SIG-M5 treated with dmso at 0.1 percent for 504 hours (cell line): ENCODE data around the gene WFDC11.
A peak's percentile ranks its signal among the peaks of the same experiment; 100 is the strongest.

Experiments
- DNase-seq: peaks from one replicate; lab custom pipeline; 2025; ENCODE audit not compliant: unreplicated experiment; lab: John Stamatoyannopoulos, UW

WFDC11 gene

DNA sequence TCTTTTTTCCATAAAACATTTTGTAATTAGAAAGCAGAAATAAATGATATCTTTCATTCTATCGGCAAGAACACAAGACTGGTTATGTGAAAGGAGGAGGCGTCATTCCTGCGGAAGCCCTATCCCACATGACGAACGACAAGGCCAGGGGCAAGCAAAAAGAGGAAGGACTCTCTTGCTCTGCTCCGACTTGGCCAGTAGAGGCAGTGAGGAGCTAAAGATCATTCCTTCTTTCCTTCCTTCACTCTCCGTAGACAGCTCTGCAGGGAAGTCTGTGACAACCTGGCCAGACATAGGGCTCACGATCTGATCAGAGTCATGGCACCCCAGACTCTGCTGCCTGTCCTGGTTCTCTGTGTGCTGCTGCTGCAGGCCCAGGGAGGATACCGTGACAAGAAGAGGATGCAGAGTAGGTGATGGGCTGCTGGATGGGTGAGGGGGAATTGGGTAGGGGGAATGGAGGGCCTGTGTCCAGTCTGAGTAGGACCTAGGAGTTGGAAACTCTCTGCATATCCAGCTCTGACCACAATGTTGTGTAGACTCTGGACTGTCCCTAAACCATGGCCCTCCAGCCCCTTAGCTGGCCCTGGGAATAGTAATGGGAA, 40.4 kb downstream of the WFDC11 start, which contains the start of gene WFDC10A:
Gene WFDC10A (plus strand): TSS at position 244 of the 605 bp plus-strand sequence. CDS start 75 bp downstream, at position 319.
- DNase-seq: peak; percentile 77

DNA sequence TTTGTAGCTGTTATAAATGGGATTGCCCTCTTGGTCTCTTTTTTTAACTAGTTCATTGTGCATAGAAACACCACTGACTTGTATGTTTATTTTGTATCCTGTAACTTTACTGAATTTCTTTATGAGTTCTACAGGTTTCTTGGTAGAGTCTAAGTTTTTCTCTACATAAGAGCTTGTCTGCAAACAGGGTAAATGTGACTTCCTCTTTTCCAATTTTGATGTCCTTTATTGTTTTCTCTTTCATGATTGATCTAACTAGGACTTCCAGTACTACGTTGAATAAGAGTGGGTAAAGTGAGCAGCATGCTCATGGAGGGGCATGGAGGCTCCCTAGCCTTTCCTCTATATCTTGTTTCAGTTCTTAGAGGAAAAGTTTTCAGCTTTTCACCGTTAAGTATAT, 43.5 kb downstream of the WFDC11 start:
- DNase-seq: no peak

DNA sequence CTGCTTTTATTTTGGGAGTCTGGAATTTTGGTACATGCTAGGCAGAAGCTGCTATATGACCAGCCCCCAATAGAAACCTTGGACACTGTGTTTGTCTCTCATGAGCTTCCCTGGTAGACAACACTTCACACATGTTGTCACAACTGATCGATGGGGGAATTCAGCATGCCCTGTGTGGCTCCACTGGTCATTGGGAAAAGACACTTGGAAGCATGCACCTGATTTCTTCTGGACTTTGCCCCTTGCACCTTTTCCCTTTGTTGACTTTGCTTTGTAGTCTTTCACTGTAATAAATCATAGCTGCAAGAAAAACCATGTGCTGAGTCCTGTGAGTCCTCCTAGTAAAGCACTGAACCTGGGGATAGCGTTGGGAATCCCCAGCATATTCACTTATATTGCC, 48.4 kb downstream of the WFDC11 start:
- no peak for DNase-seq

DNA sequence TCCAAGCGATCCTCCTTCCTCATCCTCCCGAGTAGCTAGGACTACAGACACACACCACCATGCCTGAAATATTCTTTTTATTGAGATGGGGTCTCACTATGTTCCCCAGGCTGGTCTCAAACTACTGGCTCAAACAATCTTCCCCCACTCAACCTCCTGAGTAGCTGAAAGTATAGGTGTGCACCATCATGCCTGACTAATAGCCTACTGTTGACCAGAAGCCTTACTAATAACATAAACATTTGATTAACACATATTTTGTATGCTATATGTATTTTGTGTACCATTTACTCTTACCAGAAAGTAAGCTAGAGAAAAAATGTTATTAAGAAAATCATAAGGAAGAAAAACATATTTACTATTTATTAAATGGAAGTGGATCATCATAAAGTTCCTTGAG, 52.4 kb downstream of the WFDC11 start:
- no peak for DNase-seq

DNA sequence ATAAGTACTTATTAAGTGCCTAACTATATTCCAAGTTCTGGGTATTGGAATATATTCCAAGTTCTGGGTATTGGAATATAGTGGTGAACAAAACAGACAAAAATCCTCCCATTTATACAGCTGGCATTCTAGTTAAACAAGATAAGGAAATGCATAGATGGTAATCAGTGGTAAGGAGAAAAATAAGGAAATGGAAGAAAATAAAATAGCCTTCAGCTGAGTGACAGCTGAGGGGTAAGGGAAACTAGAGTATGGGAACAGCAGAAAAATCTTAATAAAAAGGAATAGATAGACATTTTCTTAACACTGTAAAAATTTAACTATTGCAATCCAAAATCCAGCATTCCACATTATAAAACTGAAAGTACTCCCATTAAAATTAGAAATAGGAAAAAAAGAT, 57.7 kb downstream of the WFDC11 start:
- no peak for DNase-seq

- peak; percentile 57 for DNase-seq
Observed at GRCh38 chr20:45611054-45611453, 59.0 kb downstream of the WFDC11 start.

DNA sequence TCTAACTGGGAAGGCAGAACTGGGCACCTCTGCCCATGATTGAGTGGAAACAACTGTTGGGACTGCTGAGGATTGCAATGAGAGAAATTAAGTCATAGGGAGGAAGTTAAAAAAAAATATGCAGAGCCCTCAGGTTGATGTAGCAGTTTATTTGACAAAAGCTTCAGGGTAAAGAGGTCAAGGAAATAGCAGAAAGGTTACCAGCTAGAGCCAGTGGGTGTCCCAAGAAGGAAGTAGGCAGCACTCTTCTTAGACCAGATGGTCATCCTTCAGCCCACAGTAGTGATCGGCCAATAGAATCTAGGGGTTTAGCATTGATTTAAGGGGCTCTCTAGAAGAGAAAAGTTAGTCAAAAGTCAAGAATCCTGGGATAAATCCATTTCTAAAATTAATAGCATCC, 62.2 kb downstream of the WFDC11 start:
- DNase-seq: no peak
